Gastrocnemius medialis (tissue), 4 donors: Measurements from ENCODE around the gene PARD3. TPM values are rescaled to one million over a fixed set of nuclear protein-coding genes. Genes with fewer than 3 reads are reported as not detected.

Source experiments
- ATAC-seq, 2 donors: fragments of 150-250 bp; one replicate each; pipeline ENCODE4 v1.9.1; 2016
- DNase-seq, 2 donors: peaks; one replicate each; pipeline ENCODE4 v3.0.0-alpha.2; 2019
- H3K27ac ChIP-seq, 4 donors: fragments of 200-600 bp; sonication (generic); 1 replicate in 1 of 4; 2 replicates in 3 of 4; pipeline ENCODE4 v1.5.1; 2016 to 2018; ENCODE audit warnings: mild to moderate bottlenecking in 2 of 4, moderate library complexity in 1 of 4
- H3K27me3 ChIP-seq, 3 donors: fragments of 200-600 bp; sonication (generic) in 2 of 3; 1 replicate in 1 of 3; 2 replicates in 2 of 3; pipeline versions ENCODE4 v1.5.1 to v1.6.0; 2016 to 2019; ENCODE audit warnings: mild to moderate bottlenecking in 1 of 3, moderate library complexity in 1 of 3
- H3K36me3 ChIP-seq, 2 donors: fragments of 200-600 bp; sonication (generic) in 1 of 2; one replicate each; pipeline ENCODE4 v1.5.1; 2017 to 2018
- H3K4me1 ChIP-seq, 2 donors: fragments of 200-600 bp; sonication (generic) in 1 of 2; one replicate each; pipeline ENCODE4 v1.5.1; 2016 to 2017; ENCODE audit warnings: mild to moderate bottlenecking in 2 of 2
- H3K4me3 ChIP-seq, 4 donors: fragments of 200-600 bp; sonication (generic) in 3 of 4; 1 replicate in 1 of 4; 2 replicates in 3 of 4; pipeline ENCODE4 v1.5.1; 2016 to 2019; ENCODE audit warnings: mild to moderate bottlenecking in 2 of 4
- H3K9me3 ChIP-seq, 3 donors: fragments of 200-600 bp; sonication (generic) in 2 of 3; 1 replicate in 1 of 3; 2 replicates in 2 of 3; pipeline ENCODE4 v1.5.1; 2016 to 2019
- POLR2A ChIP-seq, 2 donors: fragments of 450-650 bp; IDR thresholded peaks; one replicate each; pipeline ENCODE4 v1.6.1; 2017; ENCODE audit warnings: antibody characterized with exemption in 2 of 2, mild to moderate bottlenecking in 2 of 2, moderate library complexity in 2 of 2
- in situ Hi-C, 4 donors: fragments of 200-750 bp; cut with MboI; loops; one replicate each; pipeline versions ENCODE4 v1.15.0 to v1.8.0; 2017; ENCODE audit warnings: low sequenced_read_pairs in 4 of 4
- intact Hi-C: fragments of 100-400 bp; cut with DNase I; formaldehyde crosslinking; loops from one replicate; pipeline ENCODE4 v1.15.1; 2023; ENCODE audit warnings: low total_unique reads
- total RNA-seq, 4 donors: library from RNA; depleted of rRNA; stranded (reverse); fragments of >200 nt; gene quantifications; one replicate each; pipeline versions ENCODE4 v1.1.0 to v1.2.3, GENCODE V29; 2016
- TF ChIP-seq, protein P1 (sequence below), 5 experiments: fragments of 450-650 bp in 3 of 5; fragments of 200-600 bp in 2 of 5; sonication (generic) in 2 of 5; IDR thresholded peaks in 4 of 5; conservative IDR thresholded peaks in 1 of 5; 1 replicate in 4 of 5; 2 replicates in 1 of 5; pipeline ENCODE4 v1.5.1; 2016 to 2019; ENCODE audit warnings: antibody characterized with exemption in 5 of 5, mild to moderate bottlenecking in 3 of 5, moderate library complexity in 3 of 5

PARD3 gene
- total RNA-seq, 4 donors from 2014 or later, result 64.6 to 75.8 (median 68.3) TPM

DNA sequence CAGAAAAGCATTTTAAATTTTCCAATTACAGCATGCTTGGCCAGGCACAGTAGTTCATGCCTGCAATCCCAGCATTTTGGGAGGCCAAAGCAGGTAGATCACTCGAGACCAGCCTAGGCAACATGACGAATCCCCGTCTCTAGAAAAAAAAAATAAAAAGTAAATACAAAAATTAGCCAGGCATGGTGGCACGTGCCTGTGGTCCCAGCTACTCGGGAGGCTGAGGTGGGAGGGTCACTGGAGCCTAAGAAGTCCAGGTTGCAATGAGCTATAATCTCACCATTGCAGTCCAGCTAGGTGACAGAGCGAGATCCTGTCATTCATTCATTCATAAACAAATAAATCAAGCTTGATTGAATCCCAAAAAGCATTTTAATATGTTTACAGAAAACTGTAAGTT lies 234.9 kb downstream of the PARD3 start:
- H3K4me3 ChIP-seq, result no peak overlapping the region
- DNase-seq, result no peak
- in situ Hi-C loops (no loop called here), intact Hi-C loops (no loop called here)
- H3K27me3 ChIP-seq, result no peaks in the 10 kb centered on the region
- TF ChIP-seq, protein P1, sequence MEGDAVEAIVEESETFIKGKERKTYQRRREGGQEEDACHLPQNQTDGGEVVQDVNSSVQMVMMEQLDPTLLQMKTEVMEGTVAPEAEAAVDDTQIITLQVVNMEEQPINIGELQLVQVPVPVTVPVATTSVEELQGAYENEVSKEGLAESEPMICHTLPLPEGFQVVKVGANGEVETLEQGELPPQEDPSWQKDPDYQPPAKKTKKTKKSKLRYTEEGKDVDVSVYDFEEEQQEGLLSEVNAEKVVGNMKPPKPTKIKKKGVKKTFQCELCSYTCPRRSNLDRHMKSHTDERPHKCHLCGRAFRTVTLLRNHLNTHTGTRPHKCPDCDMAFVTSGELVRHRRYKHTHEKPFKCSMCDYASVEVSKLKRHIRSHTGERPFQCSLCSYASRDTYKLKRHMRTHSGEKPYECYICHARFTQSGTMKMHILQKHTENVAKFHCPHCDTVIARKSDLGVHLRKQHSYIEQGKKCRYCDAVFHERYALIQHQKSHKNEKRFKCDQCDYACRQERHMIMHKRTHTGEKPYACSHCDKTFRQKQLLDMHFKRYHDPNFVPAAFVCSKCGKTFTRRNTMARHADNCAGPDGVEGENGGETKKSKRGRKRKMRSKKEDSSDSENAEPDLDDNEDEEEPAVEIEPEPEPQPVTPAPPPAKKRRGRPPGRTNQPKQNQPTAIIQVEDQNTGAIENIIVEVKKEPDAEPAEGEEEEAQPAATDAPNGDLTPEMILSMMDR (IDR thresholded peaks at IDR 0.05 in 4 of 5, conservative IDR thresholded peaks at IDR 0.05 in 1 of 5), result no peak
- no peak for TF ChIP-seq POLR2A (IDR thresholded peaks at IDR 0.05)
- H3K36me3 ChIP-seq, result no peaks in the 10 kb centered on the region
- peaks cover 40 to 55% of the 10 kb centered on the region in 2 donors for H3K4me1 ChIP-seq
- no peaks in the 10 kb centered on the region for H3K9me3 ChIP-seq
- ATAC-seq, result no peak
- H3K27ac ChIP-seq, result no peak overlapping the region

DNA sequence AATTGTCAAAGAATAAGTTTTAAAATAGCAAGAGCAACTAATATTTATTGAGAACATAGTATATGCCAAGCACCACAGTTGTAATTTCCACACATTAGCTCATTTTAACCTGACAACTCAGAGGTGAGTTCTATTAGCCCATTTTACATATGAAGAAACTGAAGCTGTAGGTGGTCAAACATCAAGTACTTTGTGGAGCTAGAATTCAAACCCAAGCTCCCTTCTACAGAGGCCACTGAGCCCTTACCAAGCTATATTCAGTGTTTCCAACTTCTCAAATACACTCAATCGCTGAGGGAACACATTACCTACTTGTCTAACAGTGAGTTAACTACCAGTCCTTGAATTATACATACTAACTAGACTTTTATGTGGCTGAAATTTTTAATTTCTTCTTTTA lies 236.6 kb downstream of the PARD3 start:
- Histone ChIP-seq H3K4me3 (no peak overlapping the region), H3K27me3 (no peaks in the 10 kb centered on the region), H3K4me1 (peaks cover 41 to 53% of the 10 kb centered on the region in 2 donors), H3K9me3 (no peaks in the 10 kb centered on the region), H3K27ac (no peak overlapping the region), H3K36me3 (no peaks in the 10 kb centered on the region)
- in situ Hi-C loops, result no loop called here
- TF ChIP-seq, protein P1 (IDR thresholded peaks at IDR 0.05 in 4 of 5, conservative IDR thresholded peaks at IDR 0.05 in 1 of 5), result no peak
- TF ChIP-seq POLR2A (IDR thresholded peaks at IDR 0.05), result no peak
- DNase-seq (no peak), ATAC-seq (no peak)
- intact Hi-C loops, result no loop called here

DNA sequence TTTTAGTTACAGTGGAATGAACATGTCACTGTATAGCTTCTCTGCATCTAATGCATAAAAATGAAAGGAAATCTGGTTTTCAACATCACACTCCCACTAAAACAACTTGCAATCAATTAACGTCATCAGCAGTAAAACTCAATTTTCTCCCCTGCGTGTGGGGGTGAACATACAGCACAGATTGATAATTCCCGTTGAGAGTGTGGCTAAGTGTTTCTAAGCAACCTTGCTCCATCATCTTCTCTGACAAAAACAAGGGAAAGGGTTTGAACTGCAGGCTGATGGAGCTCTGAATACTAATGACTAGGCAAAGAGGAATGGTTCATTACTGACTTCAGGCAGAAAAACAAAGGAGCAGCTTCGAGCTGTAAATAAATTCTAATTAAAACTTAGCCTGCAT lies 238.3 kb downstream of the PARD3 start:
- no peak for DNase-seq
- intact Hi-C loops, result no loop called here

DNA sequence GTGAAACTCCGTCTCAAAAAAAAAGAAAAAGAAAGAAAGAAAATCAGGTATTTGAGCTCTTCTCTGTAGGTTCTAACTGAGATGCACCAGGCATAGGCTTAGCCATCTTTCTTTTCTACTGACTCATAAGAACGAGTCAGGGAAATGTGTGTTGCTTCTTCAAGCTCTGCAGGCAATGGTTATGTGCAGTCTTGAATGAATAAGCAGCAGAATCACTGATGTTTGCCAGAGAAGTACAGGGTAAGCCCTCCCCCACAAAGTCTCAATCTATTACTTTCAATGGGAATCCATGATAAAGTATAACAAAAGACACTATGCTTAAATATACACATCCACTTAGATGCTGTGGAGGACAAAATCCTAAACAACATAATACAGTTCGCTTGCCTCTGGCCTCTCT lies 239.2 kb downstream of the PARD3 start:
- no peak for DNase-seq
- Histone ChIP-seq H3K4me3 (no peak overlapping the region), H3K9me3 (no peaks in the 10 kb centered on the region), H3K27me3 (no peaks in the 10 kb centered on the region), H3K27ac (no peak overlapping the region), H3K4me1 (peaks cover 35 to 40% of the 10 kb centered on the region in 2 donors), H3K36me3 (no peaks in the 10 kb centered on the region)
- intact Hi-C loops, result no loop called here
- in situ Hi-C loops, result no loop called here
- no peak for ATAC-seq
- TF ChIP-seq, protein P1 (IDR thresholded peaks at IDR 0.05 in 4 of 5, conservative IDR thresholded peaks at IDR 0.05 in 1 of 5), result no peak
- TF ChIP-seq POLR2A (IDR thresholded peaks at IDR 0.05), result no peak

More for the DNA sequence above, 238.3 kb downstream of the PARD3 start:
- TF ChIP-seq, protein P1 (IDR thresholded peaks at IDR 0.05 in 4 of 5, conservative IDR thresholded peaks at IDR 0.05 in 1 of 5), result no peak
- TF ChIP-seq POLR2A (IDR thresholded peaks at IDR 0.05), result no peak
- H3K9me3 ChIP-seq, result no peaks in the 10 kb centered on the region
- H3K4me3 ChIP-seq, result no peak overlapping the region
- H3K27me3 ChIP-seq, result no peaks in the 10 kb centered on the region
- H3K4me1 ChIP-seq, result peaks cover 35 to 41% of the 10 kb centered on the region in 2 donors
- no peak for ATAC-seq
- in situ Hi-C loops, result no loop called here
- H3K27ac ChIP-seq, result no peak overlapping the region
- no peaks in the 10 kb centered on the region for H3K36me3 ChIP-seq

DNA sequence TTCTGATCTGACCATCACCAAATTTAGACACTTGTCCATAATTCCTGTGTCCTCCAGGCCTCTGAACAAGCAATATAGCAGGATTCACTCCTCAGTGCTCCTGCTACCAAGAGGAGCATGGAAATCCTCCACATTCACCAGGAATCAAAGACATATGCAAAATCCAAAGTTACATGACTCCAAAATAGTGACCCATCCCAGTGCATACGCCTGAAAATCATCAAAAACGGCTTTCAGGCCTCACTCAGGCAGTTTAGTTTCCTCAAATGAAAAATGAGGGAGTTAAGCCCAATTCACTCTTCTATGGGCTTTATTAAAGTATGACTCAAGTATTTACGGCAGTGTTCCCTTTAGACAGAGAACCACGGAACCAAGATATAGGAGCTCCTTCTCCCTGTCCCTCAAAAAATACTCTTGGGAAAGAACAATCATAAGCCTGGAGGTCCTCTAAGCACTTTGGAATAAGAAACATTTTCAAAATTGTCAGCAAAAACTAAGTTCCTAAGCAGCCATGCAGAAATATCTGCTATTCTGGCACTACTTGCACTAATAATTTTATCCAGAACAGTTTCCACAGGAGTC lies 240.7 kb downstream of the PARD3 start:
- intact Hi-C loops, result no loop called here
- Histone ChIP-seq H3K9me3 (no peaks in the 10 kb centered on the region), H3K27ac (no peak overlapping the region), H3K4me1 (peaks cover 28 to 33% of the 10 kb centered on the region in 2 donors), H3K4me3 (no peak overlapping the region), H3K27me3 (no peaks in the 10 kb centered on the region), H3K36me3 (no peaks in the 10 kb centered on the region)
- ATAC-seq (no peak), DNase-seq (no peak)
- TF ChIP-seq POLR2A (IDR thresholded peaks at IDR 0.05), result no peak
- TF ChIP-seq, protein P1 (IDR thresholded peaks at IDR 0.05 in 4 of 5, conservative IDR thresholded peaks at IDR 0.05 in 1 of 5), result no peak
- in situ Hi-C loops, result no loop called here
